GM12801 (cell line): ENCODE data around the gene PRLR.

Experiments used
- TF ChIP-seq, protein P1 (sequence below): IDR thresholded peaks from one replicate; pipeline ENCODE4 v1.5.1; 2011; ENCODE audit warnings: control low read depth; ENCODE audit not compliant: insufficient read length; ENCODE audit errors: extremely low read depth

PRLR gene

DNA sequence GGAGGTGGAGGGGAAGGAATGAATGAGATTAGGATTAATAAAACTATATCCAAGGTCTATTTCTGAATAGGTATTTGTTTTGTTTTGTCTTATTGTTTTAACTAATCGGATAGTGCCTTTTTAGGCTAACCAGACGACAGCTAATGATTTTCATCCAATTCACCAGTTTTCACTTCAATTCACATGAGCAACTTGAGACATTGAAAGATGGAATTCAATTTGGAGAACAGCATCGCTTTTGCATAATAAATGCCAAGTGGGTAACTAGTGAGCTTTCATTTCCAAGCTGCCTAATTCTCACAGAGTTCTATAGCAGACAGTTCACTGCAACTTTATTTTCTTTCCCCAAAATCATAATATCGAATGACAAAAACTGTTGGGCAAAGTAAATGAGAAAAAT, 187.5 kb downstream of the PRLR start:
- TF ChIP-seq, protein P1, sequence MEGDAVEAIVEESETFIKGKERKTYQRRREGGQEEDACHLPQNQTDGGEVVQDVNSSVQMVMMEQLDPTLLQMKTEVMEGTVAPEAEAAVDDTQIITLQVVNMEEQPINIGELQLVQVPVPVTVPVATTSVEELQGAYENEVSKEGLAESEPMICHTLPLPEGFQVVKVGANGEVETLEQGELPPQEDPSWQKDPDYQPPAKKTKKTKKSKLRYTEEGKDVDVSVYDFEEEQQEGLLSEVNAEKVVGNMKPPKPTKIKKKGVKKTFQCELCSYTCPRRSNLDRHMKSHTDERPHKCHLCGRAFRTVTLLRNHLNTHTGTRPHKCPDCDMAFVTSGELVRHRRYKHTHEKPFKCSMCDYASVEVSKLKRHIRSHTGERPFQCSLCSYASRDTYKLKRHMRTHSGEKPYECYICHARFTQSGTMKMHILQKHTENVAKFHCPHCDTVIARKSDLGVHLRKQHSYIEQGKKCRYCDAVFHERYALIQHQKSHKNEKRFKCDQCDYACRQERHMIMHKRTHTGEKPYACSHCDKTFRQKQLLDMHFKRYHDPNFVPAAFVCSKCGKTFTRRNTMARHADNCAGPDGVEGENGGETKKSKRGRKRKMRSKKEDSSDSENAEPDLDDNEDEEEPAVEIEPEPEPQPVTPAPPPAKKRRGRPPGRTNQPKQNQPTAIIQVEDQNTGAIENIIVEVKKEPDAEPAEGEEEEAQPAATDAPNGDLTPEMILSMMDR: no peak

DNA sequence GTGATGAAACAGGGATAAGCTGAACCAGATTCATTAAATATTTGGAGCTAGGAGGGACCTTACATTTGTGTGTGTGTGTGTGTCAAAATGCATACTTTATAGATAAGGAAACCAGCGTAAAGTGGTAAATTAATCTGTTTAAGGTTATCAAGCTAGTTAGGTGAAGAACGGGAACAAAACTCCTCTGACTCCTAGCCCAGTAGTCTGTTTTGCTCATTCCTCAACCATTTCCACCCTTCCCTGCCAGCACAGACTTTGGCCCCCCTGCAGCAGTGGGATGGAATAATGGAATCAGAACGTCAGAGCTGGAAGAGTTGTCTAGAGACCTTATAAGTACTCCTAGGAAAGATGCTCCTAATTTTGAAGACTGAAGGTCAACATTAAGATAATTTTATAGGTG, 189.0 kb downstream of the PRLR start:
- TF ChIP-seq, protein P1: no peak

DNA sequence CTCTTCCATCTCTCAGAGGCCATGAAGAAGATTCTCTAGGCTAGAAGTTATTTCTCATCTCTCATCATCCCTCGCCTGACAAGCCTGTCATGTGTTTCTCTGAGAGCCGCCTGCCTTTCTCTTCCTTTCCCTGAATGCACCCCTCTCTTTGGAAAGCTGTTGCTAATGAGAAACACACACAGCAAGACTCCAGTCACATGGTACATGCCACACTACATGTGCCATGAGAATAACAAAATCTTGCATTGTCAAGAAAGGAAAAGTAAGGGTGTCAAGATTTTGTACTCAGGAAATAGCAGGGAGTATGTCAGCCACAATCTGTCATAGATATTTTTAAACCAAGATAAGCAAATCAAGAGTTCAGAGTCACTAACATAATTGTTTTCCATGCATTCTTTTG, 191.4 kb downstream of the PRLR start:
- TF ChIP-seq, protein P1: no peak

DNA sequence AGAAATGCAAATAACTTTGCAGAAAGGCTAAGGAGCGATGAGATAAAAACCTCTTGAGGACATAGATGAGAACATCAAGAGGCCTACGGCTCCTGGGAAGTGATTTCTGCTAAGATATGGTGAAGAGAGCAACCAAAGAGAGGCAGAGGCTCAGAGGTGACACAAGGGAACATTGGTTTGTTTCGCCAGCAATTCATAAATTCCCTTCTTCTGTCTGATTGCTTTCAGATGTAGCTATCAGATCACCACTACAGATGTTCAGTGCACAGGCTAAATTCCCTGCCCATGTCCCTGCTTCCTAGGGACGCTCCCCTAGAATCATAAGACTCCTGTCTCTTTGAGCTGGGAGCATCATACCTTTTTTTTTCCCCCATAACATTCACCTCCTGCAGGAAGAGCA, 193.8 kb downstream of the PRLR start:
- TF ChIP-seq, protein P1: no peak

DNA sequence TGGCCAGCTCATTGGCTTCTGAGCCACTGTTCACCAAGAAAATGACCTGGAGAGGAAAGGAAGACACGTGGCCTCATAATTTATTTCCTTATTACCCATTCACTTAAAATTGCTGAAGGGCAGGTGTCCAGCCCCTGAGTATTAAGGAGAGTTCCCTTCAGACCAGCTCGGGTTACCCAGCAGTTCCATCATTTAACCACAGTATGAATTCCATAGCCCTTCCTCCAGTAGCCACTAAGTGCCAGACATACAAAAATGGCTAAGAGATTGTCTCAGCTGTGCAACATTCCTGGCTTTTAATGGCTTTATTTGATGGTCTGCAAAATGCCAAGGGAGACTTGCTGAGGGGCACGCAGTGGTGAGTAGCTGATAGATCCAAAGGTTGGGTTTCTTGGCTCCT, 195.0 kb downstream of the PRLR start:
- TF ChIP-seq, protein P1: no peak

DNA sequence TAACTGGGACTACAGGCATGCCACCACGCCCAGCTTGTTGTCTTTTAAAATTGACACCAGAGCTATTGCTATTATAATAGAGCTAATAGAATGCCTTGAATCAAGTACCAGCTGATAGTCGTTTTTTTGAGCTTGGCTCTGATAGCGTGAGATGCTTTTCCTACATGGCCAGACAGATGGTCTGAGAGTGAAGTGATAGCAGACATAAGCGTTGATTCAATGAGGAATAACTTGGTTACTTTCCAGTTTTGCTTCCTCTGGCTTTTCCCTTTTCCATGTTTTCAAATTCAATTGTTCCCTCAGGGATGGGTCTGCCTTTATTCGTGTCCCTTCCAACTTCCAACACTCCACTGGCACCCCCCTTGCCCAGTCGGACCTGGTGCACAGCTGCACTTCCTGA, 197.9 kb downstream of the PRLR start:
- TF ChIP-seq, protein P1: no peak

DNA sequence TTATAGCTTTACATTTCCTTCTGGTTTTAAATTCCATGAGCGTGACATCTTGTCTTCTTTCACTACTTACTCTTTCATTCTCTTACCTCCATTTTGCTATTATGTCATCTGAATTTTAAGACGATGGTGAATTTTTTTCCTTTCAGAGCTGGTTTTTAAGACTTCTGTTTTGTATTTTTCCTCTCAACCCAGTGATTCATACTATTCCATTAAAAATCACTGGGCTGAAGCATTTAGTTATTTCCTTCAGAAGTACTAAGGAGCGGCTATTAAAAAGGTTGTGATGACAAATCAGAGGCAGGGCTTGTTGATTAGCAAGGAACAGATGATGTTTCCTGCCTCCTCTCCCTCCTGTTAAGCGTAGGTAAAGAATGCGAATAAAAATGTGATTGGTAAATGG, 199.0 kb downstream of the PRLR start:
- TF ChIP-seq, protein P1: no peak
